MCF 10A (cell line): ENCODE data around the gene CPNE4. TPM values are rescaled to one million over a fixed set of nuclear protein-coding genes. Genes with fewer than 3 reads are reported as not detected.
"Not testable (repeated sequence)": the region's sequence is repeated elsewhere in the genome, so short reads cannot be mapped to it uniquely, and the experiment has no call there.

ENCODE experiments used
- BruUV-seq: library from RNA; stranded (reverse); fragments of 400-500 nt; replicated peaks from 2 replicates; lab custom pipeline; 2021; lab: Mats Ljungman, UMichigan
- CTCF ChIA-PET: fragments of 300-600 bp; sonication (Branson Sonifier 250); formaldehyde crosslinking; extraction: SDS; loops from one replicate; lab custom pipeline; 2021; ENCODE audit warnings: antibody characterized with exemption, inconsistent platforms; lab: Yijun Ruan, JAX
- POLR2A ChIA-PET: fragments of 300-600, 350-650 bp; sonication (Branson Sonifier 250); formaldehyde crosslinking; extraction: SDS; loops from one replicate; lab custom pipeline; 2020; ENCODE audit warnings: antibody characterized with exemption, inconsistent platforms; lab: Yijun Ruan, JAX
- DNase-seq: peaks from one replicate; pipeline ENCODE4 v3.0.0-alpha.2; 2018; ENCODE audit not compliant: unreplicated experiment
- H3K27ac Mint-ChIP-seq: one replicate; pipeline ENCODE4 v1.8.0; 2022; ENCODE audit warnings: mild to moderate bottlenecking, low read depth, mixed read lengths; ENCODE audit not compliant: unreplicated experiment
- H3K27me3 Mint-ChIP-seq: one replicate; pipeline ENCODE4 v1.8.0; 2022; ENCODE audit warnings: mixed read lengths; ENCODE audit not compliant: insufficient read depth, unreplicated experiment
- H3K36me3 Mint-ChIP-seq: one replicate; pipeline ENCODE4 v1.8.0; 2022; ENCODE audit warnings: mild to moderate bottlenecking, moderate library complexity, mixed read lengths; ENCODE audit not compliant: insufficient read depth, unreplicated experiment
- H3K4me1 Mint-ChIP-seq: one replicate; pipeline ENCODE4 v1.8.0; 2022; ENCODE audit warnings: mixed read lengths; ENCODE audit not compliant: insufficient read depth, unreplicated experiment
- H3K4me3 Mint-ChIP-seq: one replicate; pipeline ENCODE4 v1.8.0; 2022; ENCODE audit warnings: mild to moderate bottlenecking, moderate library complexity, mixed read lengths; ENCODE audit not compliant: unreplicated experiment
- H3K9me3 Mint-ChIP-seq: one replicate; pipeline ENCODE4 v1.8.0; 2022; ENCODE audit warnings: mixed read lengths; ENCODE audit not compliant: unreplicated experiment
- intact Hi-C: fragments of 100-400 bp; cut with micrococcal nuclease; formaldehyde crosslinking; loops from 2 replicates; pipeline ENCODE4 v1.14.1; 2022
- microRNA-seq: library from miRNA; unstranded; fragments of <30 nt; microRNA quantifications from one replicate; pipeline ENCODE4 v1.2.0, GENCODE V29; 2022
- total RNA-seq: library from RNA; stranded (reverse); gene quantifications from 2 replicates; pipeline ENCODE4 v1.2.3, GENCODE V29; 2022
- TF ChIP-seq, protein P1 (sequence below): fragments of 200-600 bp; IDR thresholded peaks from one replicate; pipeline ENCODE4 v1.8.0; 2022; ENCODE audit warnings: antibody characterized with exemption, mild to moderate bottlenecking; ENCODE audit not compliant: unreplicated experiment

The CPNE4 gene
- total RNA-seq, 1 experiment from 2014 or later: not detected

DNA sequence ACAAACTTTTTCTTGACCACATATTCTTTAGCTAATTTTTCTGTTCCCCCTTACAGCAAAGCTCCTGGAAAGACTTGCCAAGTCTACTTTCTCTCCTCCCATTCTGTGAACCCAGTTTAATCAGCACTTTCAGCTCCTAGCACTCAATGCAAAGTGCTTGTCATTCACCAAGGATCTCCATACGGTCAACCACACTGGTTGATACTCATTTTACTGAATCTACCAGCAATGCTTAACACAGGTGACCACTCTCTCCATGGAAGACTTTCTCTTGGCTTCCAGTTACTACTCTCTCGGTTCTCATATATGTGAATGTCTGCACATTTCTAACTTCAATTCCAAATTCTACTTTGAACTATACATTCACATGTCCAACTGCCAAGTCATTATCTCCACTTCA lies 543.7 kb downstream of the CPNE4 start:
- TF ChIP-seq, protein P1, sequence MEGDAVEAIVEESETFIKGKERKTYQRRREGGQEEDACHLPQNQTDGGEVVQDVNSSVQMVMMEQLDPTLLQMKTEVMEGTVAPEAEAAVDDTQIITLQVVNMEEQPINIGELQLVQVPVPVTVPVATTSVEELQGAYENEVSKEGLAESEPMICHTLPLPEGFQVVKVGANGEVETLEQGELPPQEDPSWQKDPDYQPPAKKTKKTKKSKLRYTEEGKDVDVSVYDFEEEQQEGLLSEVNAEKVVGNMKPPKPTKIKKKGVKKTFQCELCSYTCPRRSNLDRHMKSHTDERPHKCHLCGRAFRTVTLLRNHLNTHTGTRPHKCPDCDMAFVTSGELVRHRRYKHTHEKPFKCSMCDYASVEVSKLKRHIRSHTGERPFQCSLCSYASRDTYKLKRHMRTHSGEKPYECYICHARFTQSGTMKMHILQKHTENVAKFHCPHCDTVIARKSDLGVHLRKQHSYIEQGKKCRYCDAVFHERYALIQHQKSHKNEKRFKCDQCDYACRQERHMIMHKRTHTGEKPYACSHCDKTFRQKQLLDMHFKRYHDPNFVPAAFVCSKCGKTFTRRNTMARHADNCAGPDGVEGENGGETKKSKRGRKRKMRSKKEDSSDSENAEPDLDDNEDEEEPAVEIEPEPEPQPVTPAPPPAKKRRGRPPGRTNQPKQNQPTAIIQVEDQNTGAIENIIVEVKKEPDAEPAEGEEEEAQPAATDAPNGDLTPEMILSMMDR: no peak
- H3K36me3 Mint-ChIP-seq: peaks cover 42% of the 10 kb centered on the region
- intact Hi-C loops: no loop called here
- H3K4me3 Mint-ChIP-seq: no peak overlapping the region
- ChIA-PET CTCF (no interaction called here), POLR2A (interaction anchor here (0.7 to 1.1 kb wide), 4 partner anchors 10 to 926 kb away, joined by 3 read pairs; partner anchors contain the start of gene DNAJC13)
- H3K27ac Mint-ChIP-seq: no peak overlapping the region
- H3K4me1 Mint-ChIP-seq: peaks cover 6% of the 10 kb centered on the region
- no peak for DNase-seq
- no peaks in the 10 kb centered on the region for H3K9me3 Mint-ChIP-seq
- no peaks in the 10 kb centered on the region for H3K27me3 Mint-ChIP-seq
- no TSS peak for BruUV-seq

DNA sequence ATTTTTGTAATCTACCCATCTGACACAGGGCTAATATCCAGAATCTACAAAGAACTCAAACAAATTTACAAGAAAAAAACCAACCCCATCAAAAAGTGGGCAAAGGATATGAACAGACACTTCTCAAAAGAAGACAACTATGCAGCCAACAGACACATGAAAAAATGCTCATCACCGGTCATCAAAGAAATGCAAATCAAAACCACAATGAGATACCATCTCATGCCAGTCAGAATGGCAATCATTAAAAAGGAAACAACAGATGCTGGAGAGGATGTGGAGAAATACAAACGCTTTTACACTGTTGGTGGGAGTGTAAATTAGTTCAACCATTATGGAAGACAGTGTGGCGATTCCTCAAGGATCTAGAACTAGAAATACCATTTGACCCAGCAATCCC lies 548.3 kb downstream of the CPNE4 start:
- H3K27me3 Mint-ChIP-seq, POLR2A ChIA-PET, intact Hi-C loops, H3K4me1 Mint-ChIP-seq, H3K4me3 Mint-ChIP-seq, H3K9me3 Mint-ChIP-seq, CTCF ChIA-PET, H3K27ac Mint-ChIP-seq, BruUV-seq, DNase-seq: not testable (repeated sequence)
- H3K36me3 Mint-ChIP-seq: peaks cover 46% of the 10 kb centered on the region

DNA sequence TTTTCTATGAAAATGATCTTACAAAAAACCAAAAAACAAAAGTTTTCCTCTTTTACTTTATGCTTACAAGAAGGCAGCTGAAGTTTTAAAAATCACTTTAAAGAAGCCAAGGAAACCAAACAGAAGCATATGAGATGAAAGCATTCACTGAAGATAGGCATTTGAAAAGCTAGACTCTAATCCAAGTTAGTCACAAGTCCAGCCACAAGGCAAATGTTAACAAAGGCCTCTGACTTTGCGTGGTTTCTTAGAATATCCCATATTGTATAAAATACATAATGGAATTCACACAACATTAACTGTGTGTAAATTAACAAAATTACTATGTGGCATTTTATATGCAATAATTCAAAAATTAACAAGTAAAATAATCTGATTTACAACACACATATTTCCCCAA lies 549.7 kb downstream of the CPNE4 start:
- no peak overlapping the region for H3K27ac Mint-ChIP-seq
- H3K4me1 Mint-ChIP-seq: no peaks in the 10 kb centered on the region
- H3K9me3 Mint-ChIP-seq: no peaks in the 10 kb centered on the region
- ChIA-PET CTCF (no interaction called here), POLR2A (interaction anchor here (0.6 kb wide), 1 partner anchor 65 kb away, joined by 4 read pairs; no protein-coding TSS in a partner anchor)
- TF ChIP-seq, protein P1: no peak
- H3K36me3 Mint-ChIP-seq: peaks cover 50% of the 10 kb centered on the region
- intact Hi-C loops: no loop called here
- no peak overlapping the region for H3K4me3 Mint-ChIP-seq
- H3K27me3 Mint-ChIP-seq: no peaks in the 10 kb centered on the region
- DNase-seq: no peak
- BruUV-seq: no TSS peak

DNA sequence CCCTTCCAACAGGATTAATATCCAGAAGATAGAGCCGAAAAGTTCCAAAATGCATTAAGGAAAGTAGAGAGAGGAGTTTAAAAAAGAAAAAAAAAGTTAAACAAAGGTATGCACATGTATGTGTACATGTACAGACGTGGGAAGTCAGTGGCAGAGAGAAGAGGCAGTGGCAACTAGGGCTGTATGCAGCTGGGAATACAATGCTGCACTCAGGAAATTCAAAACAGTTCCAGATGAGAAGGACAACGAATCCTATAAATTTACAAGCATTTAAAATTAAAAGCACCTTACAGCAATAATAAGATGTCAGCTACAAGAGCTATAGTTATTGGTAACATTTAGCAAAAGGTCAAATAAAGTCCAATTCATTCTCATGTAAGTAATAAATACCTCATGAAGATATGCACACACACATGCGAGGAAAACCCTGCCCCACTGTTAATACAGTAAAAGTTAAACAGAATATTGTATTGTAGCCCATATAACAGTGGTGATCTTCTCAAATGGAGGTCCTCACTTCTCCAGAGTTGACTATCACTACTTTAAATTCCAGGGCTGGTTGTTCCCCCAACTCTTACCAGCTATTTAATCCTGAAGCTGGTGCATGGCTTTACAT lies 550.2 kb downstream of the CPNE4 start:
- Mint-ChIP-seq H3K4me1 (no peaks in the 10 kb centered on the region), H3K27ac (no peak overlapping the region), H3K4me3 (no peak overlapping the region), H3K36me3 (peaks cover 55% of the 10 kb centered on the region), H3K9me3 (no peaks in the 10 kb centered on the region), H3K27me3 (no peaks in the 10 kb centered on the region)
- intact Hi-C loops: no loop called here
- DNase-seq: no peak
- ChIA-PET CTCF (interaction anchor here (0.6 kb wide), 3 partner anchors 14 to 768 kb away, joined by 3 to 4 read pairs (median 3); no protein-coding TSS in a partner anchor), POLR2A (no interaction called here)
- TF ChIP-seq, protein P1: no peak
- no TSS peak for BruUV-seq

Small RNAs within 50 kb of the gene (microRNA-seq; reads per million reads assigned to microRNA genes)
- not detected for gene MIR5704
